ENCODE measurements around the gene MBD3L2B.
"Not testable (repeated sequence)": the region's sequence is repeated elsewhere in the genome, so short reads cannot be mapped to it uniquely, and the experiment has no call there.

The MBD3L2B gene
- total RNA-seq: 0 reads per million in 2 experiments

DNA sequence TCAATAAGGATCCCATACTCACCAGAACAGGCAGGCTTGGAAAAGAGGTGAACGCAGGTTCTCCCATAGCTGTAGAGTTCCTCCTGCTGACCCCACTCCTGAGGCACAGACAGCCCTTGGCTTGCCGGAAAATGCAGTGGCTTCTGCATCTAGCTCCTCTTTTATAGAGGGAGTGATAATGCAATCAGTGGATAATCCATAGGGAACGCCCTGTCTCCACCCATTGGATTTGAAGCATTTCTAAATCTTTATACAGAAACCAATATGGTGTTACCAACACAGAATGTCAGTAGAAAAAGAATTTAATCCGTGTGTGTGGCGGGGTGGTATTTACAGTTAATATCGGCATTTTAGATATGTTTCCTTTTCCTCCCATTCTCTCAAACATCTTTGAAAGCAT, at the start of gene MBD3L2B:
MBD3L2B (minus strand) TSS at position 101 of the 400 bp plus-strand sequence; CDS start at position 67, 34 bp downstream.
- not testable (repeated sequence) for DNase-seq (ENCODE audit: low read depth)

DNA sequence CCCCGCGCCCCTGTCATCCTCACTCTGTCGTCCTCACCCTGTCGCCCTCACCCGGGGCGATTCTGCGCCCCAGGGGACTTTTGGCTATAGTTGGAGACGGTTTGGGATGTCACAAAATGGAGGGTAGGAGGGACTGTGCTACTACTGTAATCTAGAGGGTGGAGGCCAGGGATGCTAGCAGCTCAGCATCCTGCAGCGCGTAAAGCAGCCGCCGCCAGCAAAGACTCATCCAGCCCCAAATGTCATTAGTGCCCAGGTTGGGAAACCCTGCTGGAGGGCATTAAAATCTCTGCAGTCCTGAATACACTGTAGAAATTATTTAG, 48.6 kb upstream of the MBD3L2B start:
- DNase-seq (ENCODE audit: low read depth): no peak

- peak; percentile 99 for DNase-seq (ENCODE audit: low read depth)
Measured at GRCh38 chr19:7069042-7069903, 48.0 kb upstream of the MBD3L2B start, which contains the start of gene ZNF557. Gene ZNF557, plus strand, starts transcription at chr19:7069703. Its CDS starts 5,372 bp downstream, at chr19:7075075.

DNA sequence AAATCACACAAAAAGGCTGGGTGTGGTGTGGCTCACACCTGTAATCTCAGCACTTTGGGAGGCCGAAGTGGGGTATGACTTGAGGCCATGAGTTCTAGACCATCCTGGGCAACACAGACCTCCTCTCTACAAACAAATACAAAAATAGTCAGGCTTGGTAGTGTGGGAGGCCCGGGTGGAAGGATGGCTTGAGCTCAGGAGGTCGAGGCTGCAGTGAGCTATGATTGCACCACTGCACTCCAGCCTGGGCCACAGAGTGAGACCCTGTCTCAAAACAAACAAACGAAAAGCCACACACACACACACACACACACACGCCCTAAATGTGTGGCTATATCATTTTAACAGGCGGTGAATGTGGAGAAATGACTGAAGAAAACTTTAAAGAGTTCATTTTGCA, 47.4 kb upstream of the MBD3L2B start:
- DNase-seq (ENCODE audit: low read depth): no peak

DNA sequence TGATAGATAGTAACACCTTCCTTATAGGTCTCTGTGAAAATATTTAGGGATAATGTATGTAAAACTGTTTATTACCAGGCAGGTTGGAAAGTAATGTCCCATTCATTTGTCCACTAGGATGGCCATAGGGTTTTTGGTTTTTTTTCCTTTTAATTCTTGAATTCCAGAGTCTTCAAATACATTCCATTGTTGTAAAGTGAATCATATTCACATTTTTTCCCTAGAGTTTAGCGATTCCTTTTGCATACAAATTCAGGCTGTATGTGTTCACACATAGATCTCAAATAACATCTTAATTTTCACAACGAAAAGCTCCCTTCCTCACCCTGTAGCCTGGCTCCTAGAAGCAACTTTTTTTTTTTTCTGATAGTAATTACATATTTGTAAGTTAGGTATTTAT, 46.5 kb upstream of the MBD3L2B start:
- no peak for DNase-seq (ENCODE audit: low read depth)

- DNase-seq (ENCODE audit: low read depth): not testable (repeated sequence)
Measured at GRCh38 chr19:7067122-7067521, 45.9 kb upstream of the MBD3L2B start.

DNA sequence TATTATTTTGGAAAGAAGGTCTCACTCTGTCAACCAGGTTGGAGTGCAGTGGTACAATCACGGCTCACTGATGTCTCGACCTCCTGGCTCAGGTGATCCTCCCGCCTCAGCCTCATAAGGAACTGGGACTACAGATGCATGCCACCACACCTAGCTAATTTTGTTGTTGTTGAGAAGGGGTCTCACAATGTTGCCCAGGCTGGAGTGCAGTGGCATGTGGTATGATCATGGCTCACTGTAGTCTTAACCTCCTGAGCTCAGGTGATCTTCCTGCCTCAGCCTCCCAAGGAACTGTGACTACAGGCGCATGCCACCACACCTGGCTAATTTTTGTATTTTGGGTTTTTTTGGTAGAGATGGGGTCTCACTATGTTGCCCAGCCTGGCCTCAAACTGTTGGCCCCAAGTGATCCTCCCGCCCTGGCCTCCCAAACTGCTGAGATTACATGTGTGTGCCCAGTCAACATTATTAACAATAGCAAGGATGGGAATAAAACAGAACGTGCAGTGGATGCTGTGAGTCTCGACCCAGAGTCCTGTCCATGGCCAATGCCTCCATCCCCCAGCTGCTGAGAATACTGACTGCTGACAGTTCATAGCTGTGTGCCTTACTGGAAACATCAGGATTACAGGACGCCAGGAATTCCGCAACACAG, 42.7 kb upstream of the MBD3L2B start:
- DNase-seq (ENCODE audit: low read depth): no peak

DNA sequence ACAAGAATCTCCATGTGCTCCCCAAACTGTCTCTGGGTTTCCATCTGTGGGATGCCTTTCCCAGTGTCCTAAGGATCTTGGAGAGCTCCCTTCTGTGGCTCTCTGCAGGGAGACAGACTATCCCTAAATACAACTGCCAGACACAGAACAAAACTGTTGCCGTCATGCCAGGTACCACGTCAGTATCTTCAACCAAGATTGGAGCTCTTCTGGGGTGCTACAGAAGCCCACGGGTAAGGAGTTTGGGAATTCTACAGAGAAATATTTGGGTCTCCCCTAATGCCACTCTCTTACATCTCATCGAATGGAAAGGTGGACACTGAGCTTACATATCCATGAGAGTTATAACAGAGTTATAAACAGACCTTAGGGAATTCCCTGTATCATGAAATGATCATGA, 42.1 kb upstream of the MBD3L2B start:
- no peak for DNase-seq (ENCODE audit: low read depth)

GRCh38 chr19:7059977-7060376, 38.7 kb upstream of the MBD3L2B start:
- not testable (repeated sequence) for DNase-seq (ENCODE audit: low read depth)

GRCh38 chr19:7058576-7058975, 37.3 kb upstream of the MBD3L2B start, which contains the start of gene MBD3L3:
Gene MBD3L3, minus strand, starts transcription at chr19:7058676. Its CDS starts 71 bp downstream, at chr19:7058605.
- not testable (repeated sequence) for DNase-seq (ENCODE audit: low read depth)

GRCh38 chr19:7056371-7056770, 35.1 kb upstream of the MBD3L2B start:
- DNase-seq (ENCODE audit: low read depth): not testable (repeated sequence)

DNA sequence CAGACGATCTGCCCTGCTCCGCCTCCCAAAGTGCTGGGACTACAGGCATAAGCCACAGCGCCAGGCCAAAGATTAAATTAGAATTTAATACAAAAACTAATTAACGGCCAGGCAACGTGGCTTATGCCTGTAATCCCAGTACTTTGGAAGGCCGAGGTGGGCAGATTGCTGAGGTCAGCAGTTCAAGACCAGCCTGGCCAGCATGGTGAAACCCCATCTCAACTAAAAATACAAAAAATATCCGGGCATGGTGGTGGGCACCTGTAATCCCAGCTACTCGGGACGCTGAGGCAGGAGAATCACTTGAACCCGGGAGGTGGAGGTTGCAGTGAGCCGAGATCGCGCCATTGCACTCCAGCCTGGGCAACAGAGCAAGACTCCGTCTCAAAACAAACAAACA, 34.4 kb upstream of the MBD3L2B start:
- not testable (repeated sequence) for DNase-seq (ENCODE audit: low read depth)

- not testable (repeated sequence) for DNase-seq (ENCODE audit: low read depth)
Measured at GRCh38 chr19:7054635-7055368, 33.6 kb upstream of the MBD3L2B start.

GRCh38 chr19:7052896-7053295, 31.7 kb upstream of the MBD3L2B start:
- DNase-seq (ENCODE audit: low read depth): not testable (repeated sequence)

- DNase-seq (ENCODE audit: low read depth): not testable (repeated sequence)
Measured at GRCh38 chr19:7051421-7051820, 30.2 kb upstream of the MBD3L2B start.

- DNase-seq (ENCODE audit: low read depth): not testable (repeated sequence)
Measured at GRCh38 chr19:7049021-7049420, 27.8 kb upstream of the MBD3L2B start, which contains the start of gene MBD3L2. Gene MBD3L2, plus strand, starts transcription at chr19:7049321. Its CDS starts 53 bp downstream, at chr19:7049374.

GRCh38 chr19:7041563-7041962, 20.3 kb upstream of the MBD3L2B start:
- not testable (repeated sequence) for DNase-seq (ENCODE audit: low read depth)

DNA sequence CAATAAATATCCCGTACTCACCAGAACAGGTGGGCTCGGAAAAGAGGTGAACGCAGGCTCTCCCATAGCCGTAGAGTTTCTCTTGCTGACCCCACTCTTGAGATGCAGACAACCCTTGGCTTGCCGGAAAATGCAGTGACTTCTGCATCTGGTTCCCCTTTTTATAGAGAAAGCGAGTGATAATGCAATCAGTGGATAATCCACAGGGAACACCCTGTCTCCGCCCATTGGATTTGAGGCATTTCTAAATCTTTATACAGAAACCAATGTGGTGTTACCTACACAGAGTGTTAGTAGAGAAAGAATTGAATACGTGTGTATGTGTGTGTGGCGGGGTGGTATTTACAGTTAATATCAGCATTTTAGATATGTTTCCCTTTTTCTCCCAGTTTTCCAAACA, 18.8 kb upstream of the MBD3L2B start, which contains the start of gene MBD3L4:
MBD3L4 (minus strand) TSS at position 101 of the 400 bp plus-strand sequence; CDS start at position 66, 35 bp downstream.
- not testable (repeated sequence) for DNase-seq (ENCODE audit: low read depth)

DNA sequence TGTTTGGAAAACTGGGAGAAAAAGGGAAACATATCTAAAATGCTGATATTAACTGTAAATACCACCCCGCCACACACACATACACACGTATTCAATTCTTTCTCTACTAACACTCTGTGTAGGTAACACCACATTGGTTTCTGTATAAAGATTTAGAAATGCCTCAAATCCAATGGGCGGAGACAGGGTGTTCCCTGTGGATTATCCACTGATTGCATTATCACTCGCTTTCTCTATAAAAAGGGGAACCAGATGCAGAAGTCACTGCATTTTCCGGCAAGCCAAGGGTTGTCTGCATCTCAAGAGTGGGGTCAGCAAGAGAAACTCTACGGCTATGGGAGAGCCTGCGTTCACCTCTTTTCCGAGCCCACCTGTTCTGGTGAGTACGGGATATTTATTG, 9.0 kb upstream of the MBD3L2B start, which contains the start of gene MBD3L5:
MBD3L5 (plus strand) TSS at position 301 of the 400 bp plus-strand sequence; CDS start at position 335, 34 bp downstream.
- not testable (repeated sequence) for DNase-seq (ENCODE audit: low read depth)

- not testable (repeated sequence) for DNase-seq (ENCODE audit: low read depth)
Measured at GRCh38 chr19:7028790-7029189, 7.6 kb upstream of the MBD3L2B start.

- DNase-seq (ENCODE audit: low read depth): no peak
Measured at GRCh38 chr19:7018828-7019227, 2.4 kb downstream of the MBD3L2B start.

- no peak for DNase-seq (ENCODE audit: low read depth)
Measured at GRCh38 chr19:7013678-7014077, 7.6 kb downstream of the MBD3L2B start.

All from T follicular helper cell (primary cell).